Upper lobe of left lung (tissue), 6 donors: ENCODE data around the gene IGHMBP2. TPM values are rescaled to one million over a fixed set of nuclear protein-coding genes. Genes with fewer than 3 reads are reported as not detected.

ENCODE experiments used
- ATAC-seq, 2 donors: fragments of 200-7000 bp; cut with Tn5 transposase; one replicate each; pipeline ENCODE4 v1.9.1; 2022; ENCODE audit warnings: mild to moderate bottlenecking in 2 of 2, moderate library complexity in 2 of 2; ENCODE audit not compliant: low FRiP score in 2 of 2
- DNase-seq, 2 donors: peaks; one replicate each; pipeline ENCODE4 v3.0.0-alpha.2; 2019 to 2020
- H3K27ac ChIP-seq, 4 donors: fragments of 200-600 bp; sonication (generic); one replicate each; pipeline ENCODE4 v1.5.1; 2016 to 2019
- H3K27me3 ChIP-seq, 4 donors: fragments of 200-600 bp; sonication (generic); one replicate each; pipeline ENCODE4 v1.5.1; 2017 to 2019
- H3K36me3 ChIP-seq, 4 donors: fragments of 200-600 bp; sonication (generic); one replicate each; pipeline ENCODE4 v1.5.1; 2016 to 2019
- H3K4me1 ChIP-seq, 4 donors: fragments of 200-600 bp; sonication (generic); one replicate each; pipeline ENCODE4 v1.5.1; 2018 to 2019
- H3K4me3 ChIP-seq, 4 donors: fragments of 200-600 bp; sonication (generic); one replicate each; pipeline ENCODE4 v1.5.1; 2017 to 2019; ENCODE audit warnings: mild to moderate bottlenecking in 2 of 4, moderate library complexity in 1 of 4
- H3K9me3 ChIP-seq, 4 donors: fragments of 200-600 bp; sonication (generic); one replicate each; pipeline ENCODE4 v1.5.1; 2018 to 2019
- CTCF ChIP-seq, 6 experiments: fragments of 450-650 bp in 4 of 6; fragments of 200-600 bp in 2 of 6; sonication (generic) in 2 of 6; IDR thresholded peaks; one replicate each; pipeline ENCODE4 v1.5.1; 2016 to 2019; ENCODE audit warnings: antibody characterized with exemption in 6 of 6
- EP300 ChIP-seq, 4 donors: sonication (generic); formaldehyde crosslinking; IDR thresholded peaks; one replicate each; pipeline ENCODE4 v1.5.1; 2017; ENCODE audit warnings: antibody characterized with exemption in 4 of 4, control low read depth in 2 of 4
- POLR2A ChIP-seq, 4 donors: fragments of 450-650 bp; IDR thresholded peaks; one replicate each; pipeline ENCODE4 v1.5.1; 2016 to 2017; ENCODE audit warnings: antibody characterized with exemption in 4 of 4, mild to moderate bottlenecking in 2 of 4
- POLR2AphosphoS5 ChIP-seq, 2 donors: sonication (generic); formaldehyde crosslinking; IDR thresholded peaks; one replicate each; pipeline ENCODE4 v1.5.1; 2017; ENCODE audit warnings: antibody characterized with exemption in 2 of 2
- WGBS, 2 donors: methylation state at CpG; one replicate each; pipeline ENCODE4 v1.1.5; 2017 to 2018; 5-methylcytosine and 5-hydroxymethylcytosine counted together
- total RNA-seq, 6 donors: library from RNA; depleted of rRNA in 4 of 6; stranded (reverse); fragments of >200 nt in 4 of 6; gene quantifications; one replicate each; pipeline versions ENCODE4 v1.1.0 to v1.2.1, GENCODE V29; 2016 to 2021
- donor health status: DM: no; HTN: no; CAD: no; lungs with moderate emphysema.
- donor health status: DM: no; HTN: yes; CAD: no; lungs with severe emphysema.

IGHMBP2 gene
- total RNA-seq, 6 donors from 2014 or later: 11.7 to 84.9 (median 18.9) TPM

GRCh38 chr11:68904248-68904847, 657 bp downstream of the IGHMBP2 start:
- H3K36me3 ChIP-seq: peaks cover 12 to 34% (median 20%) of the 10 kb centered on the region in 4 donors
- 1% methylated on average over 23 to 24 of the region's 24 CpGs for WGBS, 2 donors
- H3K27ac ChIP-seq: peak overlapping the region; percentile 78 to 93 (median 88)

GRCh38 chr11:68905421-68906360, 2.0 kb downstream of the IGHMBP2 start:
- no peak for DNase-seq
- no peak overlapping the region for H3K27ac ChIP-seq
- peaks cover 16 to 38% (median 29%) of the 10 kb centered on the region in 4 donors for H3K36me3 ChIP-seq
- H3K4me1 ChIP-seq: peaks cover 19 to 37% (median 22%) of the 10 kb centered on the region in 4 donors
- peak overlapping the region in 1 of 4 donors; percentile 84 for H3K4me3 ChIP-seq
- 91 to 93% methylated on average over 20 to 23 of the region's 23 CpGs for WGBS, 2 donors
- H3K9me3 ChIP-seq: no peaks in the 10 kb centered on the region
- TF ChIP-seq POLR2AphosphoS5 (IDR thresholded peaks at IDR 0.05): no peak
- no peak for TF ChIP-seq EP300 (IDR thresholded peaks at IDR 0.05)
- no peak for TF ChIP-seq CTCF (IDR thresholded peaks at IDR 0.05)
- TF ChIP-seq POLR2A (IDR thresholded peaks at IDR 0.05): no peak
- no peaks in the 10 kb centered on the region for H3K27me3 ChIP-seq
- ATAC-seq: no peak

More at GRCh38 chr11:68904248-68904847, 657 bp downstream of the IGHMBP2 start:
- Histone ChIP-seq H3K4me3 (peak overlapping the region; percentile 77 to 97 (median 81)), H3K4me1 (peaks cover 19 to 37% (median 22%) of the 10 kb centered on the region in 4 donors), H3K27me3 (no peaks in the 10 kb centered on the region), H3K9me3 (no peaks in the 10 kb centered on the region)
- TF ChIP-seq POLR2A (IDR thresholded peaks at IDR 0.05): no peak
- no peak for TF ChIP-seq EP300 (IDR thresholded peaks at IDR 0.05)
- ATAC-seq (peak; percentile 52 to 69), DNase-seq (peak; percentile 42 to 88)

- no peak for DNase-seq
- 90 to 95% methylated on average over 5 of the region's 5 CpGs for WGBS, 2 donors
- no peaks in the 10 kb centered on the region for H3K27me3 ChIP-seq
- H3K36me3 ChIP-seq: peaks cover 23 to 63% (median 45%) of the 10 kb centered on the region in 4 donors
- TF ChIP-seq POLR2AphosphoS5 (IDR thresholded peaks at IDR 0.05): no peak
- no peak for TF ChIP-seq EP300 (IDR thresholded peaks at IDR 0.05)
- TF ChIP-seq POLR2A (IDR thresholded peaks at IDR 0.05): no peak
- TF ChIP-seq CTCF (IDR thresholded peaks at IDR 0.05): no peak
- H3K4me3 ChIP-seq: no peak overlapping the region
- no peaks in the 10 kb centered on the region for H3K9me3 ChIP-seq
- no peak overlapping the region for H3K27ac ChIP-seq
- no peak for ATAC-seq
- peaks cover 10 to 18% (median 12%) of the 10 kb centered on the region in 4 donors for H3K4me1 ChIP-seq
Measured at GRCh38 chr11:68908273-68908672, 4.6 kb downstream of the IGHMBP2 start.

GRCh38 chr11:68910965-68911364, 7.3 kb downstream of the IGHMBP2 start:
- Histone ChIP-seq H3K27ac (no peak overlapping the region), H3K36me3 (peaks cover 31 to 88% (median 68%) of the 10 kb centered on the region in 4 donors), H3K4me1 (peaks cover 0 to under 1% (median 0%) of the 10 kb centered on the region in 4 donors), H3K4me3 (no peak overlapping the region), H3K9me3 (no peaks in the 10 kb centered on the region), H3K27me3 (no peaks in the 10 kb centered on the region)
- DNase-seq (no peak), ATAC-seq (no peak)
- WGBS, 2 donors: 82 to 90% methylated on average over 8 of the region's 8 CpGs
- TF ChIP-seq POLR2A (IDR thresholded peaks at IDR 0.05): no peak
- no peak for TF ChIP-seq POLR2AphosphoS5 (IDR thresholded peaks at IDR 0.05)
- no peak for TF ChIP-seq CTCF (IDR thresholded peaks at IDR 0.05)
- no peak for TF ChIP-seq EP300 (IDR thresholded peaks at IDR 0.05)

GRCh38 chr11:68911731-68912130, 8.0 kb downstream of the IGHMBP2 start:
- TF ChIP-seq POLR2A (IDR thresholded peaks at IDR 0.05): no peak
- TF ChIP-seq CTCF (IDR thresholded peaks at IDR 0.05): no peak
- no peak for TF ChIP-seq POLR2AphosphoS5 (IDR thresholded peaks at IDR 0.05)
- TF ChIP-seq EP300 (IDR thresholded peaks at IDR 0.05): no peak
- ATAC-seq: no peak
- Histone ChIP-seq H3K9me3 (no peaks in the 10 kb centered on the region), H3K27me3 (no peaks in the 10 kb centered on the region), H3K4me3 (no peak overlapping the region), H3K27ac (no peak overlapping the region), H3K36me3 (peaks cover 34 to 96% (median 75%) of the 10 kb centered on the region in 4 donors), H3K4me1 (no peaks in the 10 kb centered on the region)
- DNase-seq: peak in 1 of 2 donors; percentile 62
- WGBS, 2 donors: 98 to 100% methylated on average over 9 to 16 of the region's 16 CpGs
